MM.1S (cell line): Measurements from ENCODE around the gene EPN2.

Experiments used
- DNase-seq: peaks from one replicate; pipeline ENCODE4 v3.0.0-alpha.2; 2015
- H2AFZ ChIP-seq: fragments of 300-600 bp; sonication (generic); 2 replicates; pipeline ENCODE4 v1.6.0; 2016; ENCODE audit warnings: antibody characterized with exemption, low read length
- H3F3A ChIP-seq: fragments of 300-600 bp; sonication (generic); 2 replicates; pipeline ENCODE4 v1.6.1; 2016; ENCODE audit warnings: mild to moderate bottlenecking, antibody characterized with exemption, low read length, moderate library complexity, mixed read lengths; ENCODE audit not compliant: insufficient read depth
- H3K27ac ChIP-seq: fragments of 300-600 bp; sonication (generic); 2 replicates; pipeline ENCODE4 v1.5.1; 2016; ENCODE audit warnings: mild to moderate bottlenecking, low read length
- H3K27me3 ChIP-seq: fragments of 300-600 bp; sonication (generic); replicated peaks from 2 replicates; pipeline ENCODE4 v1.6.0; 2016; ENCODE audit warnings: low read length; ENCODE audit not compliant: insufficient read depth
- H3K36me3 ChIP-seq: fragments of 300-600 bp; sonication (generic); replicated peaks from 2 replicates; pipeline ENCODE4 v1.6.1; 2016; ENCODE audit warnings: mild to moderate bottlenecking, low read length, mixed read lengths; ENCODE audit not compliant: insufficient read depth
- H3K4me1 ChIP-seq: fragments of 300-600 bp; sonication (generic); 2 replicates; pipeline ENCODE4 v1.6.1; 2016; ENCODE audit warnings: low read length, mixed read lengths
- H3K4me2 ChIP-seq: fragments of 300-600 bp; sonication (generic); 2 replicates; pipeline ENCODE4 v1.6.0; 2016; ENCODE audit warnings: low read depth, low read length
- H3K4me3 ChIP-seq: fragments of 300-600 bp; sonication (generic); 2 replicates; pipeline ENCODE4 v1.5.1; 2016; ENCODE audit warnings: low read length, mixed read lengths
- H3K79me2 ChIP-seq: fragments of 300-600 bp; sonication (generic); 2 replicates; pipeline ENCODE4 v1.6.1; 2016; ENCODE audit warnings: mixed run types, low read length, mixed read lengths
- H3K9ac ChIP-seq: fragments of 300-600 bp; sonication (generic); 2 replicates; pipeline ENCODE4 v1.6.1; 2016; ENCODE audit warnings: low read length, mixed read lengths
- H3K9me2 ChIP-seq: fragments of 300-600 bp; sonication (generic); replicated peaks from 2 replicates; pipeline ENCODE4 v1.6.1; 2016; ENCODE audit warnings: mild to moderate bottlenecking, low read length, mixed read lengths; ENCODE audit not compliant: insufficient read depth
- H3K9me3 ChIP-seq: fragments of 300-600 bp; sonication (generic); replicated peaks from 2 replicates; pipeline ENCODE4 v1.6.1; 2016; ENCODE audit warnings: mild to moderate bottlenecking, low read length, mixed read lengths; ENCODE audit not compliant: insufficient read depth
- H4K20me1 ChIP-seq: fragments of 300-600 bp; sonication (generic); 2 replicates; pipeline ENCODE4 v1.6.1; 2016; ENCODE audit warnings: mild to moderate bottlenecking, low read length, moderate library complexity, mixed read lengths; ENCODE audit not compliant: insufficient read depth
- CTCF ChIP-seq: fragments of 300-600 bp; sonication (generic); IDR thresholded peaks from 2 replicates; pipeline ENCODE4 v1.5.1; 2016; ENCODE audit warnings: antibody characterized with exemption, low read length, mixed read lengths
- EZH2 ChIP-seq: fragments of 300-600 bp; sonication (generic); optimal IDR thresholded peaks from 2 replicates; pipeline ENCODE3; 2017; ENCODE audit warnings: low read depth, mild to moderate bottlenecking, antibody characterized with exemption, low read length, mixed read lengths
- EZH2phosphoT487 ChIP-seq: fragments of 300-600 bp; sonication (generic); IDR thresholded peaks from 2 replicates; pipeline ENCODE4 v1.6.1; 2018; ENCODE audit warnings: antibody characterized with exemption, low read length

The EPN2 gene

GRCh38 chr17:19292377-19292711 lies 55.2 kb downstream of the EPN2 start:
- Histone ChIP-seq H3F3A (no peaks in the 10 kb centered on the region), H3K9me2 (no peaks in the 10 kb centered on the region), H3K27ac (no peak overlapping the region), H3K9me3 (no peaks in the 10 kb centered on the region), H3K4me2 (no peak overlapping the region), H3K36me3 (no peaks in the 10 kb centered on the region), H4K20me1 (no peaks in the 10 kb centered on the region), H2AFZ (no peak overlapping the region), H3K27me3 (no peaks in the 10 kb centered on the region), H3K4me3 (no peak overlapping the region), H3K79me2 (no peaks in the 10 kb centered on the region), H3K4me1 (no peaks in the 10 kb centered on the region), H3K9ac (no peak overlapping the region)
- no peak for DNase-seq
- TF ChIP-seq CTCF: no peak
- TF ChIP-seq EZH2: no peak
- TF ChIP-seq EZH2phosphoT487: no peak

DNA sequence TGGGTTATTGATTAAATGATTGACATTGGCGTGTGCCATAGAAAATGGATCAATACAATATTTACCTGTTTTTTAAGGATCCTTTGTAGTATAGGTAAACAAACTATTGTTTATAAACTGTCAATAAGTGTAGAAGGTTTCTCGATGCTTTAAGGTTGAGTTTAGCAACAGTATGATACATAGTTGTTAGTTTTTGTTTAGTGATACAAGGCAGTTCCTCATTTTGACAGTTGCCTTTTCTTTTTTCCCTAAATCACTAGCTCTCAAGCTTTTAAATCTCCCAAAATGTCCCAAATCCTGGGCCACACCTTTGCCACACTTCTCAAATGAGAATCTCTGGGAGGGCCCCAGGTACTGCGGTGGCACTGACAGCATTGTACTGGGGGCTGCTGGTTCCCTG lies 57.3 kb downstream of the EPN2 start:
- Histone ChIP-seq H3K27me3 (no peaks in the 10 kb centered on the region), H3K36me3 (no peaks in the 10 kb centered on the region), H2AFZ (no peak overlapping the region), H3K9me3 (no peaks in the 10 kb centered on the region), H3K4me1 (no peaks in the 10 kb centered on the region), H3K27ac (no peak overlapping the region), H3K4me3 (no peak overlapping the region), H3K4me2 (no peak overlapping the region), H3K9ac (no peak overlapping the region), H4K20me1 (no peaks in the 10 kb centered on the region), H3F3A (no peaks in the 10 kb centered on the region), H3K9me2 (no peaks in the 10 kb centered on the region), H3K79me2 (no peaks in the 10 kb centered on the region)
- no peak for DNase-seq
- no peak for TF ChIP-seq EZH2phosphoT487
- no peak for TF ChIP-seq CTCF
- no peak for TF ChIP-seq EZH2

GRCh38 chr17:19295473-19296135 lies 58.4 kb downstream of the EPN2 start:
- TF ChIP-seq CTCF (no peak), EZH2phosphoT487 (no peak), EZH2 (no peak)
- no peak for DNase-seq
- H3K79me2 ChIP-seq: no peaks in the 10 kb centered on the region

More at GRCh38 chr17:19295473-19296135, 58.4 kb downstream of the EPN2 start:
- no peaks in the 10 kb centered on the region for H3K36me3 ChIP-seq
- H3K27me3 ChIP-seq: no peaks in the 10 kb centered on the region
- no peak overlapping the region for H3K4me3 ChIP-seq
- no peaks in the 10 kb centered on the region for H3K9me2 ChIP-seq
- no peaks in the 10 kb centered on the region for H3K4me1 ChIP-seq
- no peaks in the 10 kb centered on the region for H3F3A ChIP-seq
- H3K27ac ChIP-seq: no peak overlapping the region
- no peak overlapping the region for H2AFZ ChIP-seq
- H3K9me3 ChIP-seq: no peaks in the 10 kb centered on the region
- H3K4me2 ChIP-seq: no peak overlapping the region
- no peak overlapping the region for H3K9ac ChIP-seq
- H4K20me1 ChIP-seq: no peaks in the 10 kb centered on the region
